GM19463 (cell line): ENCODE results near the gene SYAP1.
"Not testable (repeated sequence)": the region's sequence is repeated elsewhere in the genome, so short reads cannot be mapped to it uniquely, and the experiment has no call there.

Experiments
- ATAC-seq: cut with Tn5 transposase; IDR thresholded peaks from one replicate; pipeline ENCODE4 v1.9.1; 2021; ENCODE audit warnings: mild to moderate bottlenecking, moderate library complexity; ENCODE audit not compliant: unreplicated experiment

Gene SYAP1

DNA sequence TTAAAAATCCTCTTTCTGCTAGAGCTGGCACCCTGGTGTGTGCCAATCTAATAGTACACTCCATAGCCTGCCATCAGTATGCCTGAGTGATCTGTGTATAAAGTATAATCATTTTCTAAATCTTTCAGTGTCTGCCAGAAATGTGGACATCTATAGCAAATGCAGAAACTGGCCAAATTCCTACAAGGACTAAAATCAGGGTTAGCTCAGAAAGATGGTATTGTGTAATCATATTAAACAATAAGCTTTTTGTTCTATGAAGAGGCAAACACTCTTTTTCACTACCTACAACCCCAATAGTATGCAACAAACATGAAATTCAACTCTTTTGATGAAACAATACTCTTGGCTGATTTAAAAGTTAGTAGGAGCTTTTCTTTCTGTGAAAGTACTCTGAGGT is 59.1 kb downstream of the SYAP1 start:
- ATAC-seq, result no peak

DNA sequence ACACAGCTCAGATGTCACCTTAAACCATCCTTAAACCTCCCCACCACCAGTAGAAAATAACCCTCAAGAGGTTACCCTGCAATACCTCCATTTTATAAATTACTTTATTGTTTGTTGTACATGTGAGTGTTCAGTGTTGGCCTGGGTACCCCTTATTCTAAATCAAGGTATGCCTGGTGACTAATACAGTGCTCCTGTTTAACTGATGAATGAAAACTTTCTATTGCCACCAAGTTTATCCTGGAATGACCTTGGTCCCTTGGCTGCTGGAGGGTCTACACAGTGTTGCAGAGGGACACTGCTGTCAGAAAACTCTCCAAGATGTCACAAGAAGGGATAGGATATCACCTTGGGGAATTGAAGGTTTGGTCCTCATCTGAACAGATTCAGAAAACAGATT is 59.6 kb downstream of the SYAP1 start:
- ATAC-seq, result no peak

- ATAC-seq, result not testable (repeated sequence)
These were observed 60.4 kb downstream of the SYAP1 start for GRCh38 chrX:16779815-16780214.

DNA sequence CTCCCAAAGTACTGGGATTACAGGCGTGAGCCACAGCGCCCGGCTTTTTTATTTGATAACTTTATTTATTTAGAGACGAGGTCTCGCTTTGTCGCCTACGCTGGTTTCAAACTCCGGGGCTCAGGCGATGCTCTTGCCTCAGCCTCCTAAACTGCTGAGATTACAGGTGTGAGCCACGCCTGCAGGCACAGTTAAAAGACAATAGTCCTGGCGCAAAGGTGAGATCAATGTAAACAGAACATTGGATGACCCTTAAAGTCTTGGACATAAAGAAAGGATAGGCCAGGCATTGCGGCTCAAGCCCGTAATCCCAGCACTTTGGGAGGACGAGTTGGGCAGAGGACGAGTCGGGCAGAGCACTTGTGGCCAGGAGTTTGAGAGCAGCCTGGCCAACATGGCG is 64.0 kb downstream of the SYAP1 start:
- ATAC-seq, result no peak

- not testable (repeated sequence) for ATAC-seq
These were observed 65.0 kb downstream of the SYAP1 start for GRCh38 chrX:16784440-16784839.

DNA sequence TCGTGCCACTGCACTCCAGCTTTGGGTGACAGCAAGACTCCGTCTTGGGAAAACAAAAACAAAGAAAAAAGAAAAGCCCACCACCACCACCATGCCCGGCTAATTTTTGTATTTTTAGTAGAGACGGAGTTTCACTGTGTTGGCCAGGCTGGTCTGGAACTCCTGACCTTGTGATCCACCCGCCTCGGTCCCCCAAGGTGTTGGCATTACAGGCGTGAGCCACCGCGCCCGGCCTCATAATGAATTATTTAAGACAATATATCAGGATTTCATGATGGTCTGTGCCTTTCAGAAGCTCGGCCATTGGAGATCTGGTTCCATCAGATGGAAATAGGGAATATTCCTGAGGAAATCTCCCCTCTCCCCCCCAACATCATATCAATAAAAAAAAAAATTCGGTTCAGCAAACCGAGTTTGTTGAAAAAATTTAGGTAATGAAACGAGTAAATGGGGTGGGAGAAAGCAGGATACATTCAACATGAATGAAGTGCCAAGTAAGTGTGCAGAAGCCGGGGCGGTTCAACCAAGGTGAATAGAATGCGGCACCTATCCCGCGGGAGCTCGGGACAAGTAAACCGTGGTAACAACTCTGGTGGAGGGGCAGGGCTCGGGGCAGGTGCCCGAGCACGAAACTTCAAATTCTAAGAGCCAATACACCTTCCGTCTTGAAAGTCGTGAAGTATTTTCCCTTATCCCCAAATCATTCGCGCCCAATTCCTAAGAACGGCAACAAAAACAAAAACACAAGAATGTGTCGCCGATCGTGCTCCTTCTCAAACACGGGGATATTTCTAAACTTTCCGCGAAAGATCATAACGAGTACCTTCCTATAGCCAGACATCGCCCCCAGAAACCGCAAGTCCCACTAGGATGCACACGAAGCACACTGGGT is 66.1 kb downstream of the SYAP1 start:
- ATAC-seq, result no peak

GRCh38 chrX:16786139-16786790 is 66.9 kb downstream of the SYAP1 start, which contains the start of gene TXLNG:
TSS of gene TXLNG (plus strand) at chrX:16786466. CDS start at chrX:16786488, 22 bp downstream.
- peak; percentile 98 for ATAC-seq

GRCh38 chrX:16786791-16787735 is 67.7 kb downstream of the SYAP1 start:
- peak; percentile 12 for ATAC-seq

- ATAC-seq, result no peak
These were observed 69.1 kb downstream of the SYAP1 start for GRCh38 chrX:16788477-16788876.

DNA sequence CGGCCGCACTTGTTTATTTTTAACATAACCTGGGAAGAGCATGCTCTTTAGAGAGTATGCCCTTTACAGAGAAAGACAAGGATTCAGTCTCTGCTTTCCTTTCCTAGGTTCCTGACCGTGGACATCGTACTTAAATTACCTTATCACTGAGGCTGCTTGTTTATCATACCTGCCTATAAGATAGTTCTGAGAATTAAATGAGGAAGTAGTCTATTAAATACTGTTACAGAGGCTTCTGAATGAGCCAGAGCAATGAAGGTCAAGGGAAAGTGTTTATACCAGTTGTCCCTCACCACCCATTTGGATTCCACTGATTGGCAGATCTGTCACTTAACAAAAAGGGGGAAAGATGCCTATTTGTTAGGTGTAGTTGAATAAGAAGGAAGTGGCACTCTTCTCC is 76.9 kb downstream of the SYAP1 start:
- no peak for ATAC-seq

- ATAC-seq, result no peak
These were observed 77.9 kb downstream of the SYAP1 start for GRCh38 chrX:16797358-16797757.

DNA sequence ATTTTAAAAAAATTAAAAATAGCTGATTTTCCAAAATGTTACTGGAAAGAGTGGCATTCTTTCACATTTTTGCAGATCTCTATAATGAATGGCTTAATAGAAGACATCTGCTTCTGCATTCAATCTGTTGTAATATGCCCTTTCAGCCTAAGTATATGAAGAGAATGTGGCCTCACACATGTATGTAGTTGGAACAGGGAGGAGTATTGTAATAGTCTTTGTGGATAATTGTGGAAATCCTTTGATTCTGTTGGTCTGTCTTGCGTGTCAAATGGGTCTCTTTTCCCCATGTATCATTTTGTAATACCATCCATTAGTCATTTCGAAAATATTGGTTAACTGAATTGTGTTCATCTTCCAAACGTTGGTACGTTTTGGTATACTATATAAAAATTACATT is 78.4 kb downstream of the SYAP1 start:
- no peak for ATAC-seq

DNA sequence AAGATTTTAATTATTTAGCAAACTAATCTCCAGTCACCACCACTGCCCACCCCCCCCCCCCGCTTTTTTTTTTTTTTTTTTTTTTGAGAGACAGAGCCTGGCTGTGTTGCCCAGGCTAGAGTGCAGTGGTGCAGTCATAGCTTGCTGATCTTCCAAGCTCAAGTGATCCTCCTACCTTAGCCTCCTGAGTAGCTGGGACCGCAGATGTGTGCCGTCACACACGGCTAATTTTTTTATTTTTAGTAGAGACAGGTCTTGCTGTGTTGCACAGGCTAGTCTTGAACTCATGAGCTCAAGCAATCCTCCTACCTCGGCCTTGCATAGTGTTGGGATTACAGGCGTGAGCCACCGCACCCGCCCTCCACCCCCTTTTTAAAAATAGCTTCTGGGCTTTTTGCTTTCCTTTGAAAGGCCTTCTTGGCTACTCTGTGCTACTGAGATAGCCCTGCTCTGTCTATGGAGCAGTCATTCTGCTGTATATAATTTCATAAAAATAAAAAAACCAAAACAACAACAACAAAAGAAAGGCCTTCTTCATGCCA is 85.6 kb downstream of the SYAP1 start:
- ATAC-seq, result peak; percentile 60

DNA sequence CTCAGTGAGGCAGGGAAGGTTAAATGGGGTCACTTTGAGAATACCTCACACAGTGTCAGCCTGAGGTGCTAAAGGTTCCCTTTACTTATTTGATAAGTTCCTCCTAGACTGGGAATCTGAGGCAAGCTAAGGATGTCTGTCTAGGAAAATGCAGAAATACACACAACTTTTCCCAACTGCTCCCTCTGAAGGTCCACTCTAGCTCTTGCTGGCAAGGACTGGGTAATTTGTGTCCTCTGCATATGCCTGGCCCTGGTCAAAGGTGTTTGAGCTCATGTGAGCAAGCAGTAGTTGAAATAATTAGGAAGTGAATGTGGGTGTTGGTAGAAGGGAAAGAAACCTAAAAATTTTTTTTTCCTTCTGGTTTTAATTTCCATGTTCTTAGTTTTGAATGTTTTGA is 88.1 kb downstream of the SYAP1 start:
- no peak for ATAC-seq

DNA sequence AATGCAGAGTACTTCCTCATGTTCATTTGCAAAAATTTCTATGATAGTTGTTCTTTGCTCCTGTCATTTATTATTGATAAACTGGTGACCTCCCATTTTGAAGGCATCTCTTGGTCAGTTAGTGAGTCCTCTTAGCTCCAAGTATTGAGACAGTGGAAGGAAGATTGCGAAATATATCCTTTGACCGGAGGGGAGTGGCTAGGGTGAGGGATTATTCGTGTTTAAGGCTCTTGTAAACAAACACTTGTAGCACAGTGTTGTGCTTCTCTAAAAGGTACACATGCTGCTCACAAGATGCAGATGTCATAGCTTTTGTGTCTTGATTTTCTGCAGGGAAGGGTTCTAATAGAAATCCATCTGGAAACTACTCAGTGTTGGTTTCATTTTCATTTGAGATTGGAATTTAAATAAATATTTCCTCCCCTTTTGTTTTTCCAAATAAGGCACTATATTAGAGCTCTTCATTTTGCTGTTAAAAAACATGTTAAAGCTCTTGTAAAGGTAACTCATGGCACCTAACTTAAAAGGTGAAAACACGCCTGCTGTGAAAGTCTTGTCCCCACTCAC is 88.6 kb downstream of the SYAP1 start:
- ATAC-seq, result no peak

- no peak for ATAC-seq
These were observed 95.2 kb downstream of the SYAP1 start for GRCh38 chrX:16814597-16814996.
